Pancreas (tissue), 10 donors: ENCODE data around the gene CCDC187. TPM values are rescaled to one million over a fixed set of nuclear protein-coding genes. Genes with fewer than 3 reads are reported as not detected.
"Not testable (repeated sequence)": the region's sequence is repeated elsewhere in the genome, so short reads cannot be mapped to it uniquely, and the experiment has no call there.

Source experiments
- ATAC-seq, 4 donors: fragments of 200-7000 bp; cut with Tn5 transposase; one replicate each; pipeline versions ENCODE4 v1.8.0 to v1.9.1; 2020; ENCODE audit warnings: mild to moderate bottlenecking in 4 of 4, moderate library complexity in 4 of 4
- DNase-seq, 6 donors: peaks; one replicate each; pipeline ENCODE4 v3.0.0-alpha.2; 2020
- FAIRE-seq: peaks from 2 replicates; lab custom pipeline; 2012; peaks lifted over from hg19 to GRCh38; lab: Jason Lieb, UNC
- H3K27ac ChIP-seq, 4 donors: fragments of 200-600 bp; sonication (generic); 1 replicate in 3 of 4; 2 replicates in 1 of 4; pipeline versions ENCODE4 v1.5.0 to v1.8.0; 2020
- H3K27me3 ChIP-seq, 4 donors: fragments of 200-600 bp; one replicate each; pipeline ENCODE4 v1.8.0; 2021
- H3K36me3 ChIP-seq, 3 donors: fragments of 200-600 bp; sonication (generic) in 1 of 3; one replicate each; pipeline versions ENCODE4 v1.5.0 to v1.8.0; 2020 to 2021
- H3K4me1 ChIP-seq, 3 donors: fragments of 200-600 bp; one replicate each; pipeline ENCODE4 v1.8.0; 2021
- H3K4me3 ChIP-seq, 4 donors: fragments of 200-600 bp; sonication (generic) in 2 of 4; one replicate each; pipeline versions ENCODE4 v1.5.0 to v1.8.0; 2020 to 2021
- H3K9me3 ChIP-seq, 4 donors: fragments of 200-600 bp; one replicate each; pipeline ENCODE4 v1.8.0; 2021
- CTCF ChIP-seq, 4 donors: fragments of 200-600 bp; sonication (generic) in 3 of 4; IDR thresholded peaks; one replicate each; pipeline versions ENCODE4 v1.5.0 to v1.8.0; 2021; ENCODE audit warnings: antibody characterized with exemption in 4 of 4
- WGBS, 2 donors: extraction: QIAGEN DNeasy Blood & Tissue Kit; methylation state at CpG; one replicate each; pipeline ENCODE4 v1.1.7; 2013; 5-methylcytosine and 5-hydroxymethylcytosine counted together
- intact Hi-C, 3 donors: fragments of 100-400 bp; cut with DNase I; formaldehyde crosslinking; loops; one replicate each; pipeline versions ENCODE4 v1.11.1 to v1.14.2; 2022
- polyA plus RNA-seq, 2 donors: library from polyadenylated mRNA; stranded (reverse); fragments of 200-250 nt; gene quantifications; one replicate each; pipeline ENCODE4 v1.2.3, GENCODE V29; 2013
- total RNA-seq, 6 donors: library from RNA; stranded (reverse); fragmentation: NEBNext Ultra II Directional in 4 of 6; extraction: Animal tissue kit (Norgen Biotek cat#: 25700) in 4 of 6; gene quantifications; one replicate each; pipeline versions ENCODE4 v1.2.1 to v1.2.4, GENCODE V29; 2021 to 2023
- donor health status: healthy with polysubstance abuse.
- donor health status: DM: no; HTN: no; CAD: no; lungs with moderate emphysema.
- donor health status: DM: no; HTN: no; CAD: no.
- donor health status: control.
- donor health status: control.
- donor health status: Bipolar disorder and iron deficiency.
- donor health status: DM: yes; HTN: yes; CAD: no.
- donor health status: DM: no; HTN: no; CAD: no.
- donor health status: DM: no; HTN: no; CAD: no.
- donor health status: DM: yes; HTN: yes; CAD: no.

Gene CCDC187
- under 1 TPM; 0.14 to 0.58 (median 0.36) TPM for total RNA-seq
- 1 to 10 TPM; 2.0 to 2.6 TPM for polyA plus RNA-seq

DNA sequence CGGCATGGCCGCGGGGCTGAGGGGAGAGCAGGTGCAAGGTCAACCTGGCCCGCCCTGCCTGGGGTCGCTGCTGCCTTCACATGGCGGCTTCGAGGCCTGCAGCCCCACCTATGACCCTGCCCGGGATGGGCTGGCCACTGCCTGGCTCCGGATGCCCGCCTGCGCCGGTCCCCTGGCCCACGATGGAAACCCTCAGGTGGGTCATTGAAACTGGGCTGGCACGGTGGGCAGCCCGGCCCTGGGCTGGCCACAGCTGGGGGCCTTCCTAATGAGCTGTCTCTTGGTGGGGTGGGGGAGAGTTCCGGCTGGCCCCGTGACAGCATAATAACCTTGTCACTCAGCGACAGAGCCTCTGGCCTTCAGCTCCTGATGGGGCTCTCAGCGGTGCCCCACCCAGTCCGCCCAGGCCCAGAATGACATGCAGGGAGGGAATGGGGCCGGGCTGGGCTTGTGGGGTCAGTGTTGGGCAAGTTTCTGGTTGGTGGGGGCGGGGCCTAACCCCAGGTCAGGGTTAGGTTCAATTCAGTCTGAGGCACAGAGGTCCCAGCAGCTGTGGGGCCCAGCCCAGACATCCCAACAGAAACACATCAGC is at the start of gene CCDC187:
Gene CCDC187, minus strand, starts transcription at position 270 of the 592 bp plus-strand sequence. Its CDS starts 264 bp downstream, at position 6.
- DNase-seq (peak in 2 of 6 donors; percentile 15 to 76), ATAC-seq (no peak), FAIRE-seq (no peak)
- H3K4me1 ChIP-seq: no peaks in the 10 kb centered on the region
- H3K9me3 ChIP-seq: no peaks in the 10 kb centered on the region
- 56 to 73% methylated on average over 22 of the region's 22 CpGs for WGBS, 2 donors
- no peak within 1 kb of the TSS for H3K4me3 ChIP-seq
- no peaks in the 10 kb centered on the region for H3K36me3 ChIP-seq
- no peak for TF ChIP-seq CTCF (IDR thresholded peaks at IDR 0.05)
- H3K27me3 ChIP-seq: no peaks in the 10 kb centered on the region
- no peak within 1 kb of the TSS for H3K27ac ChIP-seq
- intact Hi-C loops: no loop called here

DNA sequence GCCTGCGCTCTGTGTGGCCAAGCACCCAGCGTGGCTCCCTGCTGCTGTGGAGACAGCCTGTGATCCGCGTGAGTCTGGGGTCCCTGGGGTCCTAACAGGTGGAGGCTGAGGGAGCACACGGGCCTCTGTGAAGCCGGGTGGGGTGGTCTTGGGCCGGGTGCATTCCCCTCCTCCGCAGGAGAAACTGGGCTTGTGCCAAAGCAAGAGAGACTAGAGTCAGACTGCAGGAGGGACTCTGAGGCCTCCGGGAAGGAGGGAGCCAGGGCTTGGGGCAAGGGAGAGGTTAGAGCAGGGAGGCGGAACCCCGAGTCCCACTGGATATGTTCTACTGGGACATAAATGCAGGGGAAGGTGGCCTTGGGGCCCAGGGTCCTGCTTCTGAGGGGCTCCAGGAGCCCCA is 49.2 kb upstream of the CCDC187 start:
- intact Hi-C loops: no loop called here
- no peak for TF ChIP-seq CTCF (IDR thresholded peaks at IDR 0.05)
- no peaks in the 10 kb centered on the region for H3K4me1 ChIP-seq
- H3K9me3 ChIP-seq: no peaks in the 10 kb centered on the region
- 85 to 91% methylated on average over 10 to 11 of the region's 11 CpGs for WGBS, 2 donors
- no peaks in the 10 kb centered on the region for H3K36me3 ChIP-seq
- no peak for FAIRE-seq
- DNase-seq: no peak
- H3K4me3 ChIP-seq: no peak overlapping the region
- ATAC-seq: no peak
- H3K27me3 ChIP-seq: no peaks in the 10 kb centered on the region
- no peak overlapping the region for H3K27ac ChIP-seq

DNA sequence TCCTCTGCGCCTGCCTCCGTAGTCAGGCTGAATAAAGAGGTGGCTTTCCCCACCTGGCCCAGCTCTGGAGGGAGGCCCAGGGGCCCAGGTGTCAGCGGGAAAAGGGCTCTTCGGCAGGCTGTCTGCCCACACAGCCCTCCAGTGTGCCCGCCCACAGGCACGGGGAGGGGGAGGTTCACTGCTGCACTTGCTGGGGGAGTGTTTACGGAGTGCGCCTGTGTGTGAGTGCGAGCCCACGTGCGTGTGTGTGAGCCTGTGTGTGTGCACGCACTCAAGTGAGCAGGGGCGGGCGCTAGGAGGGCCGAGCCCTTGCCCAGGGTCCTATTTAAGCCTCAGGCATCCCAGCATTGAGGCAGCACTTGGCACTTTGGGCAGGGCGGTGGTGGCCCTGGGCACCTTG is 48.8 kb upstream of the CCDC187 start:
- Histone ChIP-seq H3K4me1 (no peaks in the 10 kb centered on the region), H3K9me3 (no peaks in the 10 kb centered on the region), H3K4me3 (no peak overlapping the region), H3K36me3 (no peaks in the 10 kb centered on the region), H3K27ac (no peak overlapping the region), H3K27me3 (no peaks in the 10 kb centered on the region)
- ATAC-seq: peak in 2 of 4 donors; percentile 24 to 38
- intact Hi-C loops: no loop called here
- no peak for DNase-seq
- 78 to 91% methylated on average over 16 of the region's 16 CpGs for WGBS, 2 donors
- FAIRE-seq: no peak
- TF ChIP-seq CTCF (IDR thresholded peaks at IDR 0.05): no peak

- H3K9me3 ChIP-seq, H3K27ac ChIP-seq, H3K27me3 ChIP-seq, intact Hi-C loops, FAIRE-seq, H3K4me3 ChIP-seq, H3K4me1 ChIP-seq, H3K36me3 ChIP-seq, DNase-seq, ATAC-seq: not testable (repeated sequence)
- WGBS, 2 donors: 93 to 95% methylated on average over 15 to 23 of the region's 24 CpGs
Measured at GRCh38 chr9:136351868-136352267, 48.0 kb upstream of the CCDC187 start.

GRCh38 chr9:136351252-136351800 is 47.4 kb upstream of the CCDC187 start:
- no peak for TF ChIP-seq CTCF (IDR thresholded peaks at IDR 0.05)
- no peak overlapping the region for H3K27ac ChIP-seq
- H3K36me3 ChIP-seq: no peaks in the 10 kb centered on the region
- 80 to 92% methylated on average over 11 of the region's 11 CpGs for WGBS, 2 donors
- intact Hi-C loops: no loop called here
- FAIRE-seq: no peak
- no peaks in the 10 kb centered on the region for H3K27me3 ChIP-seq
- no peak for ATAC-seq
- H3K4me1 ChIP-seq: no peaks in the 10 kb centered on the region
- no peak for DNase-seq
- H3K4me3 ChIP-seq: no peak overlapping the region
- no peaks in the 10 kb centered on the region for H3K9me3 ChIP-seq
